Right atrium auricular region (tissue), 2 donors: Measurements from ENCODE around the gene CCL5. TPM values are rescaled to one million over a fixed set of nuclear protein-coding genes. Genes with fewer than 3 reads are reported as not detected.

ENCODE experiments used
- DNase-seq: peaks from one replicate; pipeline ENCODE4 v3.0.0-alpha.2; 2019; ENCODE audit warnings: low spot score
- H3K27ac ChIP-seq, 2 donors: fragments of 200-600 bp; sonication (generic); 1 replicate in 1 of 2; 2 replicates in 1 of 2; pipeline ENCODE4 v1.5.1; 2016 to 2019
- H3K27me3 ChIP-seq, 2 donors: fragments of 200-600 bp; sonication (generic); one replicate each; pipeline versions ENCODE4 v1.5.1 to v1.6.0; 2017 to 2019
- H3K36me3 ChIP-seq: fragments of 200-600 bp; sonication (generic); one replicate; pipeline ENCODE4 v1.5.1; 2016
- H3K4me1 ChIP-seq, 2 donors: fragments of 200-600 bp; sonication (generic); one replicate each; pipeline versions ENCODE4 v1.5.1 to v1.6.0; 2017 to 2019
- H3K4me3 ChIP-seq, 2 donors: fragments of 200-600 bp; sonication (generic); 1 replicate in 1 of 2; 2 replicates in 1 of 2; pipeline ENCODE4 v1.5.1; 2017 to 2019; ENCODE audit warnings: mild to moderate bottlenecking in 1 of 2, moderate library complexity in 1 of 2
- H3K9me3 ChIP-seq, 2 donors: fragments of 200-600 bp; sonication (generic); one replicate each; pipeline ENCODE4 v1.5.1; 2019
- CTCF ChIP-seq, 2 donors: fragments of 200-600 bp; sonication (generic); IDR thresholded peaks; one replicate each; pipeline ENCODE4 v1.5.1; 2019; ENCODE audit warnings: antibody characterized with exemption in 2 of 2
- total RNA-seq, 2 donors: library from RNA; depleted of rRNA; stranded (reverse); fragments of >200 nt; gene quantifications; one replicate each; pipeline ENCODE4 v1.1.0, GENCODE V29; 2016

The CCL5 gene
- total RNA-seq, 2 donors from 2014 or later: 1.0 to 3.1 TPM

DNA sequence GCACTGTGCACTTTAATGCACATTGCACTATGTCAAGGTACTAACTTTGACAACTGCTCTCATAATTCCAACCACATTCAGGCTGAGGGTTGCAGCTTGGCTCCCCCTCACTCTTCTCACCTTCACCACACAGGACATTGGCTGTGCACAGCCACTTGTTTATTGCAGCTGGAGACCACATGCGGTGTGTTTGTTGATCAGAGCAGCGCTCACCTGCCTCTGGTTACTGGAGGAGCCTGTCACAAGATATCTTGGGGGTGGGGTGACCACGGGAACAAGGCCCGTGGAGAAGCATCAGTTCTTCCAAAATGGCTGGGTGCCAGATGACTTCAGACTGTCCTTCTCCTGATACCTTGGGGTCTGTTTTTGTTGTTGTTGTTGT is 10.6 kb upstream of the CCL5 start:
- no peak for DNase-seq
- H3K27me3 ChIP-seq: no peaks in the 10 kb centered on the region
- H3K4me1 ChIP-seq: peaks cover 0 to 9% of the 10 kb centered on the region in 2 donors
- no peak overlapping the region for H3K4me3 ChIP-seq
- no peak overlapping the region for H3K27ac ChIP-seq
- TF ChIP-seq CTCF (IDR thresholded peaks at IDR 0.05): no peak
- H3K9me3 ChIP-seq: no peaks in the 10 kb centered on the region
- no peaks in the 10 kb centered on the region for H3K36me3 ChIP-seq

GRCh38 chr17:35889818-35890773 is 9.9 kb upstream of the CCL5 start:
- H3K27ac ChIP-seq: no peak overlapping the region
- H3K27me3 ChIP-seq: no peaks in the 10 kb centered on the region
- no peaks in the 10 kb centered on the region for H3K9me3 ChIP-seq
- DNase-seq: no peak
- peaks cover 0 to 9% of the 10 kb centered on the region in 2 donors for H3K4me1 ChIP-seq
- TF ChIP-seq CTCF (IDR thresholded peaks at IDR 0.05): no peak
- H3K4me3 ChIP-seq: no peak overlapping the region
- H3K36me3 ChIP-seq: no peaks in the 10 kb centered on the region

DNA sequence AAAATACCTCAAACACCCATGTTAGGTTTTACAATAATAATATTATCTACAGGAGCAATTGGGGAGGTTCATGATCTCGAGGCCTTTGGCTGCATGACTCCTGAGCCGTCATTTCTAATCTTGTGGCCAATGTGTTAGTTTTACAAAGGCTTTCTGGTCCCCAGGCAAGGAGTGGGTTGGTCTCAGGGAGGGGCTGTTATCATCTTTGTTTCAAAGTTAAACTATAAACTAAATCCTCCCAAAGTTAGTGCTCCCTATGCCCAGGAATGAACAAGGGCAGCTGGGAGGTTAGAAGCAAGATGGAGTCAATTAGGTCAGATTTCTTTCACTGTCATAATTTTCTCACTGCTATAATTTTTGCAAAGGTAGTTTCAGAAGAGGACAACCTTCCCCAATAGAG is 9.1 kb upstream of the CCL5 start:
- no peaks in the 10 kb centered on the region for H3K36me3 ChIP-seq
- H3K4me1 ChIP-seq: peaks cover 0 to 9% of the 10 kb centered on the region in 2 donors
- TF ChIP-seq CTCF (IDR thresholded peaks at IDR 0.05): no peak
- H3K4me3 ChIP-seq: no peak overlapping the region
- no peak for DNase-seq
- no peak overlapping the region for H3K27ac ChIP-seq
- no peaks in the 10 kb centered on the region for H3K27me3 ChIP-seq
- H3K9me3 ChIP-seq: no peaks in the 10 kb centered on the region

GRCh38 chr17:35878361-35878760 is 1.8 kb downstream of the CCL5 start:
- no peaks in the 10 kb centered on the region for H3K36me3 ChIP-seq
- no peak for TF ChIP-seq CTCF (IDR thresholded peaks at IDR 0.05)
- no peak overlapping the region for H3K27ac ChIP-seq
- H3K27me3 ChIP-seq: no peaks in the 10 kb centered on the region
- H3K4me1 ChIP-seq: no peaks in the 10 kb centered on the region
- no peak overlapping the region for H3K4me3 ChIP-seq
- no peak for DNase-seq
- H3K9me3 ChIP-seq: no peaks in the 10 kb centered on the region

DNA sequence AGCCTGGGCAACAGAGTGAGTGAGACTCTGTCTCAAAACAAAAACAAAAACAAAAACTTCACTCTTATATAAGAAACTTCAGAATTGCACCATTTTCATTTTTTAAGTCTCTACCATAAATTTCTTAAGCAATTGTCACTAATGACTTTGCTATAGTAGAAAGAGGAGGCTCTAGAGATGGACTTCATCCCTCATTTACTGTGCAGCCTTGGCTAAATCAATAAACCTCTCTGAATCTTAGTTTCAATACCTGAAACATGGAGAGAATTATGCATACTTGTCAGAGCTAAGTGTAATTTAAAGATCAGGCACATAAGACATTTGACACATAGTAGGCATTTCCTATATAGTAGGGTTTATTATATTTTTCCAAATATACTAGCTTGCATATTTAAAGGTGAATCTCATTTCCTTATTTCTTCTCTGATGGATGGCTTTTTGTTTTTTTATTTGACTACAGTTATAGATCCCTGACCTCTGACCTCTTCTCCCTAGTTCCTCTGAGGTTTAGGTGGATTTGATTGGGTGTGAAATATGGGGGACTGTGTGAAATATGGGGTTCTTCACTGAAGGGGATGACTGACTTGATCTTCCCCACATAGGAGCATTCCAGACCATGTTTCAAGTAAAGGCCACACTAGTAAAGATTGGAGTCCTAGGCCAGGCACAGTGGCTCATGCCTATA is 2.7 kb downstream of the CCL5 start:
- Histone ChIP-seq H3K36me3 (no peaks in the 10 kb centered on the region), H3K9me3 (no peaks in the 10 kb centered on the region), H3K4me3 (no peak overlapping the region), H3K27me3 (no peaks in the 10 kb centered on the region), H3K27ac (no peak overlapping the region), H3K4me1 (no peaks in the 10 kb centered on the region)
- no peak for DNase-seq
- no peak for TF ChIP-seq CTCF (IDR thresholded peaks at IDR 0.05)
